Fibroblast of skin of left quadriceps (primary cell): ENCODE results near the gene CDKN1A.
"Not testable (repeated sequence)": the region's sequence is repeated elsewhere in the genome, so short reads cannot be mapped to it uniquely, and the experiment has no call there.

Experiments
- DNase-seq, 2 experiments: peaks; one replicate each; pipeline ENCODE4 v3.0.0-alpha.2; 2013; ENCODE audit warnings: low read depth in 2 of 2

The CDKN1A gene

DNA sequence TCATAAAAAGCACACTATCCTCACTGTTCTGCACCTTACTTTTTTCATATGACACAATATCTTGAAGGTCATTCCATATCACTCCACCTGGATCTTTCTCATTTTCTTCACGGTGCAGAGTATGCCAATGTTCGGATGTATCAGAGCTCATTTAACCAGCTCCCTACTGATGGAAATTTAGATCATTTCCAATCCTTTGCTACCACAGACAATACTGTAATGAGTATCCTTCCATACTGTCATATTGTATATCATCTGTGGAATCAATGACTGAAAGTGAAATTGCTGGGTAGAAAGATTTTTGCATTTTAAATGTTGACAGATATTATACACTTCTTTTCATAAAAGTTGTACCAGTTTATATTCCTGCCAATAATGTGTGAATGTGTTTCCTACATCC, 16.9 kb downstream of the CDKN1A start:
- DNase-seq, result no peak

- no peak for DNase-seq
Observed at GRCh38 chr6:36697481-36697903, 19.0 kb downstream of the CDKN1A start, which contains the start of gene RAB44. Gene RAB44 (plus strand): TSS chr6:36697826. CDS start chr6:36704236, 6,410 bp downstream.

DNA sequence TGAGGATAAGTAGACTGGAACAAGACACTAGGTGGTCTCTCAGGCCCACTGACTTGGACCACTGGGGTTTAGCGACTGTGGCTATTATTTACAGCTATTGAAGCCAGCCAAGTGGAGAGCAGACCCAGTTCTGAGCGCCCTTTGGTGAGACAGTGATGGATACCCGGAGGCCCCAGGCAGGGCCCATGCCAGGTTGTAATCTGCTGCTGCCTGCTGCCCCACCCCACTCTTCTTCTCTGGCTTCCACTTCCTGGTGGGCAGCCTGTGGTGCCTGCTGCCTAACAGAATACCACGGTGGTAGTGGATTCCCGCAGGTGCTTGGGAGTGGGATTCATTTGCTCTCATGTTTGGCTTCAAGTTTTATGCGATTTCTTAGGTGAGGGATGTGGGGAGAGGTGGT, 19.7 kb downstream of the CDKN1A start:
- no peak for DNase-seq

- no peak for DNase-seq
Observed at GRCh38 chr6:36698871-36699271, 20.4 kb downstream of the CDKN1A start.

- no peak for DNase-seq
Observed at GRCh38 chr6:36699348-36699747, 20.8 kb downstream of the CDKN1A start.

- DNase-seq, result no peak
Observed at GRCh38 chr6:36700071-36700812, 21.7 kb downstream of the CDKN1A start.

DNA sequence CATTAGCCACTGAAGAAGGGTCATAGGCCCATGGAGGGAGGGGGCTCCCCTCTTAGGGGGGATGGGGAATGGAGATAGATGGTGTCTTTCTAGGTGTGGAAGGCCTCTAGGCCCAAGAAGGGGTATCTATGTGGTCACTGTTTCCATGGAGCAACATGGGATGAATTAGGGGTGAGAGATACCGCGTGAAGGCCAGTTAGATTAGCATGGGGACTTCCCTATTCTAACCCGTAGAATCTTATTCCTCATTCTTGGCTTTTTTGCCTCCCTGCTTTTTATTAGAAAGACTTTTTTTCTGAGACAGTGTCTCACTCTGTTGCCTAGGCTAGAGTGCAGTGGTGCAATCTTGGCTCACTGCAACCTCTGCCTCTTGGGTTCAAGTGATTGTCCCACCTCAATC, 22.3 kb downstream of the CDKN1A start:
- DNase-seq, result no peak

DNA sequence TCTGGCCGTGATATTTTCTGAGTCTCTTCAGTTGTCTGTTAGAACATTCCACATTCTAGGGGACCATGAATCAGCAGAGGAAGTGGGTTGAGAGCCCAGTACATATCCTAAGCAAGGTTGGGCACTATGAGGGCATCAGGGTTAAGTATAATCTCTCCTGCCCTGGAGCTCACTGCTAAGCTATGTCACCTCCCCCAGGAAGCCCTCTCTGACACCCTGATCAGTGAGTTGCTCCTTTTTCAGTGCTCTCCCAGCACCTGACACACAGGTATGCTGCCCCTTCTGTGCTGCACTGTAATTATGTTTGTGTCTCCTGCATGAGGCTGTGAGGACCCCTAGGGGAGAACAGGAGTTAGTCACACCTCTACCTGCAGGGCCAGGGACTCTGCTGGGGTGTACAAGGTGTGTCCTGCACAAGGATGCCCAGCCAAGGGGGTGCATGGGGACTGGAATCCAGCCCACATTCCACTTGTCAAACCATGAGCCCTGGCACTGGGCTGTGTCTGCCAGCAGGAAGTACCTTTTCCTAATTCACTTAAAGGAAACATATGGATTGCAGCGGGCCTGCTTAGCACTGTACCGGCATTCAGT, 23.0 kb downstream of the CDKN1A start:
- no peak for DNase-seq

GRCh38 chr6:36702656-36703055, 24.1 kb downstream of the CDKN1A start:
- DNase-seq, result no peak

DNA sequence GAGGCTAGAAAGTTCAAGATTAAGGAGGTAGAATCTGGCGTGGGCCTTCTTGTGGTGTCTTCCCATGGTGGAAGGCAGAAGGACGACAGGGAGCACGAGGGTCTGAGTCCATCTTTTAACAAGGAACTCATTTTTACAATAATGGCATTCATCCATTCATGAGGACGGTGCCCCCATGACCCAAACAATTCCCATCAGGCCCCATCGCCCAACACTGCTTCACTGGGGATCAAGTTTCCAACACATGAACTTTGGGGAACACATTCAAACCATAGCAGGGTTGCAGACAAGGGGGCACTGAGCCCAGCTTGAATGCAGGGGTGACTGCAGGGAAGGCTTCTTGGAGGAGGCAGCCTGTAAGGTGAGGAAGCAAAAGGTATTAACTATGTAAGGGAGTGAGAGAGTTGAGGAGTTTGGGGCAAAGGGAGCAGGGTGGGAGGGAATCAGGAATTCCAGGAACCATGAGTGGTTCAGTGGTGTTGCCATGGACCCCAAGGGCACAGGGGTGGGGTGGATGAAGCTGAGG, 24.6 kb downstream of the CDKN1A start:
- no peak for DNase-seq

DNA sequence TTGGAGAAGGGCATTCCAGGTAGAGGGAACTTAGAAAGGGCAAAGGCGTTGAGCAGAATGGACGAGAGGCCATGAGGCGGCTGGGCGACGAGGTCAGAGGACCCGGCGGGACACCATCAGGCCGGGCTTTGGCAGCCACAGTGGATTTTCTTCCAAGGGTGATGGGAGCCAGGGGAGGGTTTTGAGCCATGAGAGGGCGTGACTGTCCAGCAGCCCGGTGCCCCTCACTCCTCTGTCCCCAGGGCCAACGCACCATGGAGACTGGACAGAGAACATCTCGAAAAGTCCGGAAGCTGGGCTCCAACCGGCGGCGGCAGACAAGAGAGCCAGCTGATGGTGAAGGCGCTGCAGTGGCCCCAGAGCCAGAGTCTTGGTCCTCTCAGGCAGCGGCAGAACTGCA, 25.5 kb downstream of the CDKN1A start:
- DNase-seq, result no peak

DNA sequence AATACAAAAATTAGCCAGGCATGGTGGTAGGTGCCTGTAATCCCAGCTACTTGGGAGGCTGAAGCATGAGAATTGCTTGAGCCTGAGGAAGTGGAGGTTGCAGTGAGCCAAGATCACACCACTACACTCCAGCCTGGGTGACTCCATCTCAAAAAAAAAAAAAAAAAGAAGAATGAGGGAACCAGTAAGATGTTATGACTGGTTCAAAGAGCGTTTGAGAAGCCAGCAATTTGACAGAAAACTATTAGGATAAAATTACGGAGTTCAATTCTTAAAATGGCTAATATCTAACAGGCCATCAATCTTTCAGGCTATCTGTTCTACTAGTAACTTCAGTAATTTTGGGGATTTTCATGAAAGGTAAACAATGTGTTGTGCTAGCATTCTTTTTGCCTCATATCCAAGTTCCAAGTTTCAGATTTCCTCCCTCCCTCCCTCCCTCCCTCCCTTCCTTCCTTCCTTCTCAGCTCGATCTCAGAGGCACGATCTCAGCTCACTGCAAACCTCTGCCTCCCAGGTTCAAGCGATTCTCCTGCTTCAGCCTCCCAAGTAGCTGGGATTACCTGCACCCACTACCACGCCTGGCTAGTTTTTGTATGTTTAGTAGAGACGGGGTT, 26.6 kb downstream of the CDKN1A start:
- not testable (repeated sequence) for DNase-seq

DNA sequence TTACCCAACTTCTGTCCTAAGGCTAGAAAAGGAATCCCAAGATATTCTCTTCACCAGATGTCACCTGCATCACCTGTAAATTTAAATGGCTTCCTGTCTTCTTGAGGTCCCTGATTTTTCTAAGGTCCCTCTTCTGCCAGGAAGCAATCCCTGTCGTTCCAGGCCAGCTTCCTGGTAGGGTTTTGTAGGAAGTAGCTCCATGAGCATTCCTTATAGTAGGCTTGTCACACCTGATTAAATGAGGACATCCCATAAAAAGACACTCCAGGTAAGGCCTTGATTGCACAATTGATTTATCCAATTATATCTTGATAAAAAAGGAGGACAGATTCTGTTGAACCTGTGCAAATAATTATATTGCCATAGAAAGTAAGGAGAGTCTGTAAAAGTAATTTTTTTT, 27.8 kb downstream of the CDKN1A start:
- DNase-seq, result no peak

- no peak for DNase-seq
Observed at GRCh38 chr6:36712816-36713215, 34.3 kb downstream of the CDKN1A start.

- no peak for DNase-seq
Observed at GRCh38 chr6:36713846-36714245, 35.3 kb downstream of the CDKN1A start.

DNA sequence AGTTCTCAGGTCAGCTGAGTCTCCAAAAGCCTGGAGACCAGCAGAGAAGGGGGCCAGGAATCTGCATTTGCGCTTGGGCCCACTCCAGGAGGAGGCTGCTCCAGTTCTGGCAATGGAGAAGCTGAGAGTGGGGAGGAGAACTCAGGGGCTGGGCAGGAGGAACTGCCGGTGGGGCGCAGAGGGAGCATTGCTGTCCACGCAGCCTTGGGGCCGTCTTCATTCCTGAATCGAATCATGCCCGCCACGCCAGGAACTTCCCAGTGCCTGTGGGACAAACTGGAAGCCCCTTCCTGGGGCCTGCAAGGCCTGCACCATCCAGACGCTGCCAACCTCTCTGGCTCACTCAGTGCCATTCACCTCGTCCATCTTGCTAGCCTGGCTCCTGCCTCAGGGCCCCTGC, 36.0 kb downstream of the CDKN1A start:
- no peak for DNase-seq

- DNase-seq, result no peak
Observed at GRCh38 chr6:36715469-36715868, 37.0 kb downstream of the CDKN1A start.

- DNase-seq, result no peak
Observed at GRCh38 chr6:36716476-36717093, 38.1 kb downstream of the CDKN1A start.

GRCh38 chr6:36717231-36717825, 38.8 kb downstream of the CDKN1A start:
- DNase-seq, result no peak

DNA sequence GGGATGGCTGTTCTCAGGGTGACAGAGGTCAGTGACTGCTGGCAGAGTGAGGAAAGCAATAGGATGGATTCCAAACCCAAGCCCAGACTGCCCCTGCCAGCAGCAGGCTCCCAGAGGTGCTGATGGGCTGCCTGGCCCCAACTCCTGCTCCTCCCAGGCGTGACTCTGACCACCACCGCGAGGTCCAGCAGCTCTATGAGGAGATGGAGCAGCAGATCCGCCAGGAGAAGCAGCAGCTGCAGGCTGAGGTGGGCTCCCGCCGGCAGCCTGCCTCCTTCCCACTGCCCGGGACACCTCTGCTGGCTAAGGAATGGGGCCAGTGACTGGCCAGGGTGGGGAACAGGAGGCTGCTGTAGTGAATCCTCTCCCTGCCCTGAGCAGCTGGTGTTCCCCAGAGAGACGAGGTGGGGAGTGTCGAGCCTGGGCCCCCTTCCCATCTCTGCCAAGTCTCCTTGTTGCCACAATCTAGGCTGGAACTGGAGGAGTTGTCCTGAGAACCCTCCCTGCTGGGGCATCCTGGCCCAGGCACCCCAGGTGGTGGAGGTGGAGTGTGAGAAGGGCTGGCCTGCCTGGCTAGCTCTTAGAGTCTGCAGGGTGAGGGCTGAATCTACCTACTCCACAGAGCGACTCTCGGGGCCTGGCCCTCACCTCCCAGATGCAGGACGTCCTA, 39.5 kb downstream of the CDKN1A start:
- no peak for DNase-seq

- DNase-seq, result no peak
Observed at GRCh38 chr6:36718560-36718959, 40.0 kb downstream of the CDKN1A start.
